HG03064 (cell line): ENCODE results near the gene CDR2.
"Not testable (repeated sequence)": the region's sequence is repeated elsewhere in the genome, so short reads cannot be mapped to it uniquely, and the experiment has no call there.

Source experiments
- ATAC-seq: cut with Tn5 transposase; IDR thresholded peaks from one replicate; pipeline ENCODE4 v1.9.1; 2021; ENCODE audit warnings: low read depth; ENCODE audit not compliant: unreplicated experiment

Gene CDR2

GRCh38 chr16:22311520-22311919, 62.9 kb downstream of the CDR2 start:
- no peak for ATAC-seq

- ATAC-seq = no peak
Observed at GRCh38 chr16:22308824-22309520, 65.4 kb downstream of the CDR2 start.

- no peak for ATAC-seq
Observed at GRCh38 chr16:22307838-22308237, 66.6 kb downstream of the CDR2 start.

- ATAC-seq = no peak
Observed at GRCh38 chr16:22306788-22307187, 67.6 kb downstream of the CDR2 start.

DNA sequence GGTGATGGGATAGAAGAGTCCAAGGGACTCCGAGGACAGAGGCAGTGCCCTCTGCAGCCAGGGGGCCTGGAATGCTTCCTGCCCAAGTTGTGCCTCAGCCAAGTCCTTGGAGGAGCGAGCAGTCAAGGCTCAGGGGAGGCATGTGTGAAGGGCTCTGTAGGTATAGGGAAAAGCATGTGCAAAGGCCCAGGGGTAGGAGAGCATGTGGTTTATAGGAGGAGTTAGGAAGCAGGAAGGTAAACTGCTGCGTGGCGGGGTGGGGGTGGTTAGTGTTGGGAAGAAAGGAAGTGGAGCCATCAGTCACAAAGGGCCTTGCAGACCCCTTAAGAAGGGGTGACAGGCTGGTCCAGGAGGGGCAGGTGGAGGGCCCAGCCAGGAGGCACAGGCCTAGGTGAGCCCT, 70.0 kb downstream of the CDR2 start:
- ATAC-seq = no peak

DNA sequence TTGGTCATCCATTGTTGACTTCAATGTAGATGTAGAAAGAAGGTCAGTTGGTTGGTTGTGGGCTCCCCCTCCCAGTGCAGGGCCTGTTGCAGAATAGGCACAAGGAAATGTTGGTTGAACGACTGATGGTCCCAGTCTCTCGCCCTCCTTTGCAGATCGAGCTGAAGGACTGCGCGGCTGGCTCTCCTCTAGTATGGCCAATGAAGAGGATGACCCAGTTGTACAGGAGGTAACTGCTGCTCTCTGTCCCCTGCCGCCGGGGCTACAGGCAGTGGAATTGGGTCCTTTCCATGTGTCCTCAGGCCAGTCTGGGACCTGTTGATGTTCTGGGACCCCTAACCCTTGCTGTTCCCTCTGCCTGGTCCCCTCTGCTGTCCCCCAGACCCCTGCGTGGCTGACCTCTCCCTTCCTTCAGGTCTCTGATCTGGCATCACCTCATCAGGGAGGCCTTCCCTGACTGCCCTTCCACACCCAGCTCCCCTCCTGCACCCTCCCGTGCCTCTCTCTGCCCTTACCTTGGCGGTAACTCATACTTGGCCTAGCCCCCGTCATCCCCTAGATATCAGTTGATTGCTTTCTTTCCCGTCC, 71.5 kb downstream of the CDR2 start:
- no peak for ATAC-seq

DNA sequence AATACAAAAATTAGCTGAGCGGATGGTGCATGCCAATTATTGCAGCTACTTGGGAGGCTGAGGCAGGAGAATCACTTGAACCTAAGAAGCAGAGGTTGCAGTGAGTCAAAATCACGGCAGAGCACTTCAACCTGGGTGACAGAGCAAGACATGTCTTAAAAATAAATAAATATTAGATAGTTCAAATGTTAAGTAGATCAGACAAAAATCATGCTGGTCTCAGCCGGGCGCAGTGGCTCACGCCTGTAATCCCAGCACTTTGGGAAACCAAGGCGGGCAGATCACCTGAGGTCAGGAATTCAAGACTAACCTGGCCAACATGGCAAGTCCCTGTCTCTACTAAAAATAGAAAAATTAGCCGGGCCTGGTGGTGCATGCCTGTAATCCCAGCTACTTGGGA, 73.0 kb downstream of the CDR2 start:
- ATAC-seq = not testable (repeated sequence)

GRCh38 chr16:22300427-22301071, 73.9 kb downstream of the CDR2 start:
- no peak for ATAC-seq

DNA sequence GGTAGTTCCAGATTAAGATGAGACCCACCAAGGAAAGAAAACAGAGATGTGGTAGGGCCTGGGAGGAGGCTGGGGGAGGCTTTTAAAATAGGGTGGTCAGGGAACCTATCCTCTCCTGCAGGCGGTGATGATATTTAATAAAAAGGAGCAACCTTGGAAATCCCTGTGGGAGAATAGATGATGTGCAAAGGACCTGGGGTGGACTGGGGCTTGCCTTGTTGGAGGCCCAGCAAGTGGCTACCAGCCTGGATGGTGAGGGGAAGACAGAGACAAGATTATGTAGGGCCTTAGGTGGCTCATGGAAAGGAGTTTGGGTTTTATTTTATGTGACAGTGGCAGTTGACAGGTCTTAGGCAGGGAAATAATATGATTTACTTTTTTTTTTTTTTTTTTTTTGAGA, 75.4 kb downstream of the CDR2 start:
- ATAC-seq = no peak

- ATAC-seq = peak; percentile 37
Observed at GRCh38 chr16:22297871-22298733, 76.3 kb downstream of the CDR2 start.

DNA sequence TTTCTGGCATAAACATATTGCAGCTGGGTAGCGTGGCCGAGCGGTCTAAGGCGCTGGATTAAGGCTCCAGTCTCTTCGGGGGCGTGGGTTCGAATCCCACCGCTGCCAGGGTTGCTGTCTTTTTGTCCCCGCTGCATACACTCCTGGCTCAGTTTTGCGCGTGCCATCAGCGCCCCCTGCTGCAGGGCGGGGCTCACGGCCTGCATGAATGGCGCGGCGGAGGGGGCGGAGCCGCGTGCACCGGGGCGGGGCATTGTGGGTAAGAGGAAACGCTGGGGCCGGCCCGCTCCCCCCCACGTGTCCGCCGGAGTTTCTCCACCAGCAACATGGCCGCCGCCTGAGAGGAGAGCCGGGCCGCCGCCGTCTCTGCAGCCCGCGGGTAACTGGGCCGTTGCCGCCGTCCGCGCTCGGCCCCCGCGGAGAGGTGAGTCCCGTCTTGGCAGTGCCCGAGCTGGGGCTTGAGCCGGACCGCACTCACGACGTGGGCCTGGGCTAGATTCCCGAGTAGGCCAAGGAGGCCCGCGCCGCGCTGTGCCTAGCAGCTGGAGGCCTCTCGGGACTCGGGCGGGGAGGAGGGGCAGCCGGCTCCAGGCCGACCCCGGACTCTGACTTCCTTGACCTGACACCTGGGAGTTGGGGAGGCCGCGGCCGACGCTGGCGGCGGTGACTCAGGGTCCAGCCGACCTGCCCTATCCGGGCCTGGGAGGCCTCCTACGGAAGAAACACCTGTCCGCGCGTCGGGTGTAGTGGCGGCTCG, 77.1 kb downstream of the CDR2 start, which contains the start of gene POLR3E:
Gene POLR3E (plus strand): TSS at position 296 of the 757 bp plus-strand sequence. CDS start 5,560 bp downstream, outside the sequence.
- ATAC-seq = peak; percentile 70

GRCh38 chr16:22296225-22297113, 78.0 kb downstream of the CDR2 start:
- no peak for ATAC-seq
